ENCODE results near the gene FEM1B.

- TF ChIP-seq, protein P1, sequence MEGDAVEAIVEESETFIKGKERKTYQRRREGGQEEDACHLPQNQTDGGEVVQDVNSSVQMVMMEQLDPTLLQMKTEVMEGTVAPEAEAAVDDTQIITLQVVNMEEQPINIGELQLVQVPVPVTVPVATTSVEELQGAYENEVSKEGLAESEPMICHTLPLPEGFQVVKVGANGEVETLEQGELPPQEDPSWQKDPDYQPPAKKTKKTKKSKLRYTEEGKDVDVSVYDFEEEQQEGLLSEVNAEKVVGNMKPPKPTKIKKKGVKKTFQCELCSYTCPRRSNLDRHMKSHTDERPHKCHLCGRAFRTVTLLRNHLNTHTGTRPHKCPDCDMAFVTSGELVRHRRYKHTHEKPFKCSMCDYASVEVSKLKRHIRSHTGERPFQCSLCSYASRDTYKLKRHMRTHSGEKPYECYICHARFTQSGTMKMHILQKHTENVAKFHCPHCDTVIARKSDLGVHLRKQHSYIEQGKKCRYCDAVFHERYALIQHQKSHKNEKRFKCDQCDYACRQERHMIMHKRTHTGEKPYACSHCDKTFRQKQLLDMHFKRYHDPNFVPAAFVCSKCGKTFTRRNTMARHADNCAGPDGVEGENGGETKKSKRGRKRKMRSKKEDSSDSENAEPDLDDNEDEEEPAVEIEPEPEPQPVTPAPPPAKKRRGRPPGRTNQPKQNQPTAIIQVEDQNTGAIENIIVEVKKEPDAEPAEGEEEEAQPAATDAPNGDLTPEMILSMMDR (IDR thresholded peaks at IDR 0.05), result no peak
- TF ChIP-seq POLR2A (IDR thresholded peaks at IDR 0.05; ENCODE audit: low read depth), result no peak
Measured at GRCh38 chr15:68311859-68312557, 34.5 kb downstream of the FEM1B start.

Data from esophagus muscularis mucosa (tissue), 3 donors.